GM19397 (cell line): ENCODE results near the gene RNF225.
"Not testable (repeated sequence)": the region's sequence is repeated elsewhere in the genome, so short reads cannot be mapped to it uniquely, and the experiment has no call there.

Experiments used
- ATAC-seq: cut with Tn5 transposase; IDR thresholded peaks from one replicate; pipeline ENCODE4 v1.9.1; 2021; ENCODE audit warnings: mild to moderate bottlenecking, moderate library complexity; ENCODE audit not compliant: unreplicated experiment

Gene RNF225

DNA sequence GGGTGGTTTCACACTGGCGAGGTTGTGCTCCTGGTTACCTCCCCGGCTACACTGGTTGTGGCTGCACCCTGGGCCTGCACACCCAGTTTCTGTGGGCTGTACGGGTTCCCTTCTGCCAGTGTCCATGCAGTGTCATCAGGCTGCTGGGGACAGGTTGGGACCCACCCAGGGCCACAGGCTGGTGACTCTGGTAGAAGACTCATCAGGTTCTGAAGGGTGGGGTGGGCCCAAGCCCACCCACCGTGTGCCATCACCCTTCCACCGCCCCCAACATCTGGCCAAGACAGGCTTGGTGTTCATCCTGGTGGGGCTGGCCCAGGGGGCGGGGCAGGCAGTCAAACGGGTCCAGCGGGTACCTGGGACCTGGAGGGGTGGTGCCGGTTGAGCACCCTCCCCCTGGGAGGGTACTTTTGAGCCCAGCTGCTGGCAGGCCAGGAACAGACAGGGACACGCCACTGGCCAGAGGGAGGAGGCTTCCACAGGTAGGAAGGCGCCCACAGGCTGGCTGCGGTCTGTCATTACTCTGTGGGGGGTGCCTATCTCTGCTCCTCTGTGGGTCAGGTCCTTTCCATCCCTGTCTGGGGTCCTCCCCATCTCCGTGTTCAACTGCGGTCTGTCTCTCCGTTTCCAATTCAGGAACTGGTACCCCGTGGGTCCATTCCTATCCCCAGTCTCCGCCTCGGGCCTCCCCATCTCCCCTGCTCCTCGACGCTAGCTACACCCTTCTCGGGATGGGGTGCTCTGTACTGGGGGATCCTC, at the start of gene RNF225:
RNF225 (plus strand) TSS at position 437 of the 759 bp plus-strand sequence. CDS start 434 bp downstream, outside the sequence.
- ATAC-seq, result no peak

DNA sequence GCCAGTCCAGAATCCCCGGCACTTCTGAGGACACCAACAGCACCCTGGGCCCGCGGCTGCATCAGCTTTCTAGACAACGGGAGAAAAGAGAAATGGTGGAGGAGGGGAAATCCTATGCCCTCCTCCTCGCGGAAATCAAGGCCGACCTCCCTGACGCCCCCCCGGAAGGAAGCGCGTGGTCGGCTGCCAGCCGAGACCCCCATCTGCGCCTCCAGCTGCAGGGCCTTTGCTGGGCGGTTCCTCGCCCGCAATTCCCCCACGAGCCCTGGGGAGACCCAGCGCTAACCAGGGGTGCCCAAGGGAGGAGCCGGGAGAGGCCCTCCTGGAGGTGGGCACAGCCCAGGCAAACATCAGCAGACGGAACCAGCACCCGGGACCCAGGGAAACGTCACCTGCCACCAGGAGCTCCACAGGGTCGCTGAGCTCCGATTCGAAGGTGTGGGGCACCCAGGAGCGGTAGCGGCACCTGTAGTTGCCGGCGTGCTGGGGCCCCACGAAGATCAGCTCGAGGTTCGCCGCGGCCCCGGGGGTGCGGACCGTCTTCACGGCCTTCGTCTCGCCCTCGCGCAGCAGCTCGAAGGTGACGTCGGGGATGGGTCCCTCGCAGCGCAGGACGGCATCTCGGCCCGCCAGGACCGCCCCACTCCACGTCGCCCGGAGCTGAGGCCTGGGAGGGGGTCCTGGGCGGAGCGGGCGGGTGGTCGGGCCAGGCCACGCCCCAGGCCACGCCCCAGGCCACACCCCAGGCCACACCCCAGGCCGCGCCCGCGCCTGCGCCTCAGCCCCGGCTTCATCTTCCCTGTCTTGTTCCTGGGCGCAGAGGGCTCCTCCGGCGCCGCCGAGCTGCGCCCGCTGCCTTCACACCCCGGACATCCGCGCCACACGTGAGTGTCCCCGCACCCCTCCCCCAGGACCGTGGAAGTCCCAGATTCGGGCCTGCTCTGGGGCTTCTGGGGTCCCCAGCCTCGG, 48.2 kb upstream of the RNF225 start:
- peak; percentile 90 for ATAC-seq

DNA sequence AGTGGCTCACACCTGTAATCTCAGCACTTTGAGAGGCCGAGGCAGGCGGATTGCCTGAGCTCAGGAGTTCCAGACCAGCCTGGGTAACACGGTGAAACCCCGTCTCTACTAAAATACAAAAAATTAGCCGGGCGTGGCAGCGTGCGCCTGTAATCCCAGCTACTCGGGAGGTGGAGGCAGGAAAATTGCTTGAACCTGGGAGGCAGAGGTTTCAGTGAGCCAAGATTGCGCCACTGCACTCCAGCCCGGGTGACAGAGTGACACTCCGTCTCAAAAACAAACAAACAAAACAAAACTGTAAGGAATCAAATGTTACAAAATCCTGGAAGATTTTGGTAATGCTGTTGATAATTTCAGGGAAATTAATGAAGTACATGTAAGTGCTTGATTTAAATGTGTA, 47.4 kb upstream of the RNF225 start:
- not testable (repeated sequence) for ATAC-seq

DNA sequence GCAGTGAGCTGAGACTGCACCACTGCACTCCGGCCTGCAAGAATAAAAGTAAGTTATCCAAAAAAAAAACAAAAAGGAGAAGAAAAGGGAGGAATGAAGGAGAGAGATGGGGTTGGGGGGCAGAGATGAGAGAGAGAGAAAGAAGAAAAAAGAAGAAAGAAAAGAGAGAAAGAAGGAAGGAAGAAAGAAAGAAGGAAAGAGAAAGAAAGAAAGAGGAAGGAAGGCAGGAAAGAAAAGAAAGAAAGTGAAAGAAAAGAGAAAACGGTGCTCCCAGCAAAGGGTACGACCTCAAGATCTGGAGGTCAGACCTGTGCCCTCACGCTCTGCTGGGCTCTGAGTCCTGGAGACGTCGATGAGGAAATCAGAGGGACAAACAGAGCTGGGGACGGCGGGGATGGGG, 45.9 kb upstream of the RNF225 start:
- ATAC-seq, result no peak

GRCh38 chr19:58350001-58350861, 45.2 kb upstream of the RNF225 start:
- ATAC-seq, result no peak

DNA sequence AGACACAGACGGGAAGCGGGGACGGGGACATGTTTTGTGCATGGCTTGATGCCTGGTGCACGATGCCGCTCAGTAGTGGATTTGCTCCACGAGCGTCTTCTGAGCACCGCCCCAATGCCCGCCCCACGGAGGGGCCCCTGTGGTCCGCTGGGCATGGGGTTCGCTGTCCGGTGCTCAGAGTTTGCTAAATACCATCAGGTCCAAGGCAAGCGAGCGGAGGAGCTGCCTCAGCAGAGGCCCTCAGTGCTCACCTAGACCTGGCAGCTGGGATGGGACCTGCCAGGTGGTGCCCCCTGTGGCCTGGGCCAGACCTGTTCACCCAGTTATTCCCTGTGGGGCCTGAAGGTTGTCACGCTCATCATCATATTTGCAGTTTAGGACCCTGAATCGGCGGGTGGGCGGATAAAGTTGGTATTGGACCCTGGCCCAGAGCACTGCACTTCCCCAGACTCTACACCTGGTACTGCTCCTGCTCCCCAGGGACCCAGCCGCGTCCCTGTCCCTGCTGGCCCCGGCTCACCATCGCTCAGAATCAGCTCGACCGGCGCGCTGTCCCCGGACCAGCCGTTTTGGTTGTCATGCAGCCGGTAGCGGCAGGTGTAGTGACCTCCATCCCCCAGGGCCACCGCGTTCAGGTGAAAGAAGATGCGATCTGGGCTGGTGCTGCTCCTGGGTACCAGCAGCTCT, 44.4 kb upstream of the RNF225 start:
- no peak for ATAC-seq

DNA sequence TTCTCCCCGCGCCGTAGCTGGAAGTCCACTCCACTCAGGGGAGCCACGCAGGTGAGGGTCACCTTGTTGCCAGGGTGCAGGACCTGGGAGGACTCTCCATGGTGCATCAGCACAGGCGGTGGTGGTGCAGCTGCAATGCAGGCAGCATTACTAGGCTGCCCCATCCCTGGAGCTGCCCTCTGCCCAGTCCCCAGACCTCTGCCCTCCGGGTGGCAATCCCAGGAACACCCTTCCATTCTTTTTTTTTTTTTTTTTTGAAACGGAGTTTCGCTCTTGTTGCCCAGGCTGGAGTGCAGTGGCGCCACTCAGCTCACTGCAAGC, 43.9 kb upstream of the RNF225 start:
- no peak for ATAC-seq

DNA sequence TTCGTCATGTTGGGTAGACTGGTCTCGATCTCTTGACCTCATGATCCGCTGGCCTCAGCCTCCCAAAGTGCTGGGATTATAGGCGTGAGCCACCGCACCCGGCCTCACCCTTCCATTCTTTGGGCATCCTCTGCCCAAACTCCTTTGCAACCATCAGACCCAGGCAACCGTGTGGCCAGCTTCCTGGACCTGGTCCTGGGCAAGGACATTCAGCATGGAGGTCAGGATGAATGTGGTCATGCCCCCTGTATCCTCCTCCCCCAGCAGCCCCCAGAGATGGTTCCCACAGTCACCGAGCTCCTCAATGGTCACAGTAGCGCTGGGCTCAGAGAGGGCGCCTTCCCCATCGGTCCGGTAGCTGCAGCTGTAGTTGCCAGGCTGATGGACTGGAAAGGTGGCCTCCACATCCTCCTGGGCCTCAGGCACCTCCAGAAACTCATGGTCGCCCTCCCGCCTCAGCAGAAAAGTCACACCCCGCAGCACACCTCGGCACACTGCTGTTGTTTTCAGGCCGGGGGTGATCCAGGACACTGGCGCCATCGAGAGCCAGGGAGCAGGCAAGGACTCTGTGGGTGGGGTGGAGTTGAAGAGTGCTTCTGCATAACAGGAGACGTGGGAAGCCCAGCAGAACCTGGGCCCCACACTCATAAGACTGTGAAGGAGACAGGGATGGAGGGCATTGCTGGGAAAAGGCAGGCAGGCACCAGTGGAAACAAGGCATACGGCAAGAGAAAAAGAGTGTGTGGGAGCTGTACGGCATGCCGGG, 43.3 kb upstream of the RNF225 start:
- ATAC-seq, result no peak

DNA sequence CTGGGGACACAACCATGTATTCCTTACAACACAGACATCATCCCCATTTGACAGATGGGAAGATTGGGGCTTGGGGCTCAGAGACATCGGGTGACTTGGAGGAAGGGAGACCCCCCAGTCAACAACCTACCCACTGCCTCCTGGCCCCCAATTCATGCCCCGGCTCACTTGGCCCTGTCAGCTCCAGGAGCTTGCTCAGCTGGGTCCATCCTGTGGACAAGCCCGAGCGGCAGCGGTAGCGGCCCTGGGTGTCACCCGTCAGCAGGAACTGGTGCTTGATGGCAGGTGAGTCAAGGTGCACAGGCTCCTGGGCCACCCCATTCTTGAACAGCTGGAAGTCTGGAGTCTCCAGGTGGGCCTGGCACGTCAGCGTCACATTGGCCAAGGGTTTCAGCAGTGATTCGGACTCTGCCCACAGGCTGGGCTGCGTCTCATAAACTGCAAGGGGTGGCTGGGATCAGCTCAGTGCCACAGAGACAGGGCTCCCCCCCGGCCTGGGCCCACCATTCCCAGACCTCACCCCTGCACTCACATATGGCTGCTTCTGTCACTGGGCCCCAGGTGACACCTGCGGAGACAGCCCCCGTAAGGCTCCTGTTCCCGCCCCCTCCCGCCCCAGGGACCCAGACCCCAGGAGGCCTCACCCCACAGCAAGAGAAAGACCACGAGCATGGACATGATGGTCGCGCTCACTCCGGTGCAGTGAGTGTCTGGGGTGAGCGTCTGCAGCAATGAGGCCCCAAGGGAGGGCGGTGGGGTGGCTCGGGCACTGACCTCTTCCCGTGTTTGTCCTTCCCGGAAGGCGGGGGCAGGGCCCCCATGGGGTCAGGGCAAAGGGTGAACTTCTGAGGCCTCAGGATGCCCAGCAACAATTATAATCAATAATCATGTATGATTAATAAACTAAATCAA, 42.4 kb upstream of the RNF225 start, which contains the start of gene A1BG:
A1BG (minus strand) TSS at position 733 of the 912 bp plus-strand sequence; CDS start at position 678, 55 bp downstream.
- no peak for ATAC-seq

- no peak for ATAC-seq
Observed at GRCh38 chr19:58353717-58354477, 41.6 kb upstream of the RNF225 start.

- ATAC-seq, result no peak
Observed at GRCh38 chr19:58354478-58355030, 40.9 kb upstream of the RNF225 start.

- no peak for ATAC-seq
Observed at GRCh38 chr19:58355215-58355796, 40.1 kb upstream of the RNF225 start.

- no peak for ATAC-seq
Observed at GRCh38 chr19:58355908-58356765, 39.3 kb upstream of the RNF225 start.

DNA sequence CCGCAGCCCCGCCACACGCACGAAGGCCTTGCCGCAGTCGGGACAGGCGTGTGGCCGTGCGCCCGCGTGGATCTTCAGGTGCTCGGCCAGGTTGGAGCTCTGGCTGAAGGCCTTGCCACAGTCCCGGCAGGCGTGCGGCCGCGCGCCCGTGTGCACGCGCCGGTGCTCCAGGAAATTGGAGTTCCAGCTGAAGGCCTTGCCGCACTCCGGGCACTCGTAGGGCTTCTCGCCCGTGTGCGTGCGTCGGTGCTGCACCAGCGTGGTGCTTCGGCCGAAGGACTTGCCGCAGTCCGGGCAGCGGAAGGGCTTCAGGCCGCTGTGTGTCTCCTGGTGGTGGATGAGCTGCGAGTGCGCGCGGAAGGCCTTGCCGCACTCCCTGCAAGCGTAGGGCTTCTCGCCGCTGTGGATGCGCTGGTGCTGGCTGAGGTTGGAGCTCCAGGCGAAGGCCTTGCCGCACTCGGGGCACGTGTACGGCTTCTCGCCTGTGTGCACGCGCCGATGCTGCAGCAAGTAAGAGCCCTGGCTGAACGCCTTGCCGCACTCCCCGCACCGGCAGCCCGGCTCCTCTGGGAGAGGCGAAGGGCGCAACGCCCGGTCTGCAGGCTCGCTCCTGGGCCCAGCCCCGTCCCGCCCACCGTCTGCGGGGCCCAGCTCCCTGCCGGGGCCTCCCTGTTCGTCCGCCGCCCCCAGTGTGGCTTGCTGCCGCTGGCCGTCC, 38.5 kb upstream of the RNF225 start:
- ATAC-seq, result no peak

- no peak for ATAC-seq
Observed at GRCh38 chr19:58357481-58358145, 37.8 kb upstream of the RNF225 start.
